ENCODE measurements around the gene SEMA5B.

SEMA5B gene

GRCh38 chr3:123027292-123028232, at the start of gene SEMA5B:
TSS of gene SEMA5B (minus strand) at chr3:123027763. CDS start at chr3:122961263, 66,500 bp downstream.
- DNase-seq, result peak in 34 of 56 donors; percentile 6 to 62 (median 28)

- DNase-seq, result peak in 2 of 56 donors; percentile 5 to 13
These were observed 49.2 kb upstream of the SEMA5B start for GRCh38 chr3:123076496-123077418.

GRCh38 chr3:123076112-123076495, 48.5 kb upstream of the SEMA5B start:
- no peak for DNase-seq

GRCh38 chr3:123075359-123075758, 47.8 kb upstream of the SEMA5B start:
- DNase-seq, result no peak

- DNase-seq, result no peak
These were observed 45.0 kb upstream of the SEMA5B start for GRCh38 chr3:123072564-123072963.

GRCh38 chr3:123072152-123072551, 44.6 kb upstream of the SEMA5B start:
- no peak for DNase-seq

- no peak for DNase-seq
These were observed 44.0 kb upstream of the SEMA5B start for GRCh38 chr3:123071581-123071980.

GRCh38 chr3:123071146-123071545, 43.6 kb upstream of the SEMA5B start:
- DNase-seq, result no peak

- DNase-seq, result no peak
These were observed 42.9 kb upstream of the SEMA5B start for GRCh38 chr3:123070510-123070909.

GRCh38 chr3:123068601-123069381, 41.2 kb upstream of the SEMA5B start:
- DNase-seq, result no peak

GRCh38 chr3:123067689-123068600, 40.4 kb upstream of the SEMA5B start:
- DNase-seq, result no peak

- peak; percentile 44 to 94 (median 83) for DNase-seq
These were observed 39.5 kb upstream of the SEMA5B start, which contains the start of gene PDIA5 for GRCh38 chr3:123066896-123067688. TSS of gene PDIA5 (plus strand) at chr3:123067025. CDS start at chr3:123067165, 140 bp downstream.

GRCh38 chr3:123066599-123066895, 39.0 kb upstream of the SEMA5B start:
- DNase-seq, result no peak

GRCh38 chr3:123064914-123065313, 37.4 kb upstream of the SEMA5B start:
- no peak for DNase-seq

GRCh38 chr3:123064506-123064905, 36.9 kb upstream of the SEMA5B start:
- DNase-seq, result no peak

GRCh38 chr3:123063034-123063433, 35.5 kb upstream of the SEMA5B start:
- no peak for DNase-seq

- no peak for DNase-seq
These were observed 34.3 kb upstream of the SEMA5B start for GRCh38 chr3:123061856-123062255.

- no peak for DNase-seq
These were observed 32.5 kb upstream of the SEMA5B start for GRCh38 chr3:123060054-123060453.

- no peak for DNase-seq
These were observed 30.9 kb upstream of the SEMA5B start for GRCh38 chr3:123058505-123058904.

Data from nucleus accumbens (tissue), 56 donors.